ENCODE data around the gene PIK3R4. TPM values are rescaled to one million over a fixed set of nuclear protein-coding genes. Genes with fewer than 3 reads are reported as not detected.

The PIK3R4 gene
- total RNA-seq, 1 experiment from 2014 or later: 20.0 TPM

DNA sequence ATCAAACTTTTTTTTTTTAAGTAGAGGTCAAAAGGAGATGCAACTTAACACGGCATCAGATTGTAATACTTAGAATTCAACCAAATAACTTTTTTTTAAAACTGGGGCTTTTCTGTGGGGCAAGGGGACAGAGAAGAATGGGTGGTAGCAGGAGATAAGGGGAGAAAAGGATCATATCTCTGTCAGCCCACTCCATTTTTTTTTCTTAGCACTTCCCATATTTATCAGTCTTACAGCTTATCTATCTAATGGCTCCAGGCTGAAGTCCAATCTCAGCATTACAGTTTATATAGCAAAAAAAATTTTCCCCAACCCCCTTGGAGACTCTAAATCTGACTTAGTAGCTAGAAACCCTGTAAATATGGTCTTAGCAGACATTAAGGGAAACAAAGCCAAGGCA, 69.3 kb downstream of the PIK3R4 start:
- Mint-ChIP-seq H3K27me3 (ENCODE audit: insufficient read depth, unreplicated experiment) (no peaks in the 10 kb centered on the region), H3K4me1 (ENCODE audit: low read depth, unreplicated experiment) (no peaks in the 10 kb centered on the region), H3K36me3 (ENCODE audit: insufficient read depth, unreplicated experiment) (no peaks in the 10 kb centered on the region), H3K9me3 (ENCODE audit: unreplicated experiment) (no peaks in the 10 kb centered on the region), H3K27ac (ENCODE audit: unreplicated experiment) (no peak overlapping the region), H3K4me3 (ENCODE audit: unreplicated experiment) (no peak overlapping the region)
- POLR2A ChIA-PET: no interaction called here
- Histone ChIP-seq H3K9me3 (no peaks in the 10 kb centered on the region), H3K27me3 (replicated peaks; ENCODE audit: control insufficient read depth, insufficient read depth, low read length) (no peaks in the 10 kb centered on the region), H3K4me1 (peaks cover 9% of the 10 kb centered on the region; the same call in 1 of the 2 replicates), H3K4me3 (ENCODE audit: low read depth, low read length) (no peak overlapping the region), H3K36me3 (ENCODE audit: control insufficient read depth, insufficient read depth, low read length) (no peaks in the 10 kb centered on the region; the same call in 1 of the 2 replicates)
- DNase-seq: no peak
- TF ChIP-seq, protein P1, sequence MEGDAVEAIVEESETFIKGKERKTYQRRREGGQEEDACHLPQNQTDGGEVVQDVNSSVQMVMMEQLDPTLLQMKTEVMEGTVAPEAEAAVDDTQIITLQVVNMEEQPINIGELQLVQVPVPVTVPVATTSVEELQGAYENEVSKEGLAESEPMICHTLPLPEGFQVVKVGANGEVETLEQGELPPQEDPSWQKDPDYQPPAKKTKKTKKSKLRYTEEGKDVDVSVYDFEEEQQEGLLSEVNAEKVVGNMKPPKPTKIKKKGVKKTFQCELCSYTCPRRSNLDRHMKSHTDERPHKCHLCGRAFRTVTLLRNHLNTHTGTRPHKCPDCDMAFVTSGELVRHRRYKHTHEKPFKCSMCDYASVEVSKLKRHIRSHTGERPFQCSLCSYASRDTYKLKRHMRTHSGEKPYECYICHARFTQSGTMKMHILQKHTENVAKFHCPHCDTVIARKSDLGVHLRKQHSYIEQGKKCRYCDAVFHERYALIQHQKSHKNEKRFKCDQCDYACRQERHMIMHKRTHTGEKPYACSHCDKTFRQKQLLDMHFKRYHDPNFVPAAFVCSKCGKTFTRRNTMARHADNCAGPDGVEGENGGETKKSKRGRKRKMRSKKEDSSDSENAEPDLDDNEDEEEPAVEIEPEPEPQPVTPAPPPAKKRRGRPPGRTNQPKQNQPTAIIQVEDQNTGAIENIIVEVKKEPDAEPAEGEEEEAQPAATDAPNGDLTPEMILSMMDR (IDR thresholded peaks at IDR 0.05; ENCODE audit: insufficient read depth in 1 of 2, low read depth in 1 of 2, low read length in 1 of 2, severe bottlenecking in 1 of 2, unreplicated experiment in 1 of 2): no peak
- CTCF ChIA-PET: no interaction called here
- intact Hi-C loops (cut with micrococcal nuclease; ENCODE audit: unreplicated experiment): no loop called here
- no TSS peak for BruUV-seq (replicated peaks)

DNA sequence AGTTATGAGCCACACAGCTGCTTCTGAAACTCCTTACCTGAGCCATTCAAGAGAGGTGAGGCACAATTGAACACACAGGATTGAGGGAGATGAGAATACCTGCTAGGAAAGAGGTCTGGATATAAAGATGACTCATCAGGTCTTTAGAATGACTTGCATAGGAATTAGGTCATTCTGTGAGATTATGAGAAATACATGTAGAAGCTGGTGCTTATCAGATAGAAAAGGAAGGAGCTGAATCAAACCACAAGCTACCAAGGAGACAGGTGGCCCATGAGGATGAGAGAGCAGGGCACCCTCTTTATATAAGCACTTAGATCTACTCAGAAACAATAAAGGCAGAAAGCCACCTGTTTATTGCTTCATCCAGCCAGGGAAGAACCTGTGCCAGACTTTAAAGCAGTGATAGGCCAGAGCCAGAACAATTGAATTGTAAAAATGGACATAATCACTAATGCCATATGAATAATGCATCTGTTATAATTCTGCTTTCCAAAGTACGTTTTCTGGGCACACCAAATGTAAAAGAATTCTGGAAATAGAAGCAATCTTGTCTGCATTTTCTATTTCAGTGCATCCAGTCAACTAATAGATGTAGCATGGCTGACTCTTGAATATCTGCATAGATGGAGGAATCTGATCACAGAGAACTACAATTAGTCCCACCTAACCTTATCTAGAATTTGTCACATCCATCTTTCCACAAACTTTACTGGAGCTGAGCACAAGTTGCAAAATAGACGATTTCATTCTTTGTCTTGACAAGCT, 74.9 kb downstream of the PIK3R4 start:
- no peak for DNase-seq
- Mint-ChIP-seq H3K4me1 (ENCODE audit: low read depth, unreplicated experiment) (no peaks in the 10 kb centered on the region), H3K27ac (ENCODE audit: unreplicated experiment) (no peak overlapping the region), H3K9me3 (ENCODE audit: unreplicated experiment) (no peaks in the 10 kb centered on the region), H3K4me3 (ENCODE audit: unreplicated experiment) (no peak overlapping the region), H3K36me3 (ENCODE audit: insufficient read depth, unreplicated experiment) (no peaks in the 10 kb centered on the region), H3K27me3 (ENCODE audit: insufficient read depth, unreplicated experiment) (no peaks in the 10 kb centered on the region)
- CTCF ChIA-PET: no interaction called here
- intact Hi-C loops (cut with micrococcal nuclease; ENCODE audit: unreplicated experiment): no loop called here
- Histone ChIP-seq H3K4me3 (ENCODE audit: low read depth, low read length) (no peak overlapping the region), H3K4me1 (no peaks in the 10 kb centered on the region), H3K9me3 (no peaks in the 10 kb centered on the region), H3K36me3 (ENCODE audit: control insufficient read depth, insufficient read depth, low read length) (no peaks in the 10 kb centered on the region; the same call in 1 of the 2 replicates), H3K27me3 (replicated peaks; ENCODE audit: control insufficient read depth, insufficient read depth, low read length) (no peaks in the 10 kb centered on the region)
- POLR2A ChIA-PET: no interaction called here
- TF ChIP-seq, protein P1 (IDR thresholded peaks at IDR 0.05; ENCODE audit: insufficient read depth in 1 of 2, low read depth in 1 of 2, low read length in 1 of 2, severe bottlenecking in 1 of 2, unreplicated experiment in 1 of 2): no peak
- no TSS peak for BruUV-seq (replicated peaks)

DNA sequence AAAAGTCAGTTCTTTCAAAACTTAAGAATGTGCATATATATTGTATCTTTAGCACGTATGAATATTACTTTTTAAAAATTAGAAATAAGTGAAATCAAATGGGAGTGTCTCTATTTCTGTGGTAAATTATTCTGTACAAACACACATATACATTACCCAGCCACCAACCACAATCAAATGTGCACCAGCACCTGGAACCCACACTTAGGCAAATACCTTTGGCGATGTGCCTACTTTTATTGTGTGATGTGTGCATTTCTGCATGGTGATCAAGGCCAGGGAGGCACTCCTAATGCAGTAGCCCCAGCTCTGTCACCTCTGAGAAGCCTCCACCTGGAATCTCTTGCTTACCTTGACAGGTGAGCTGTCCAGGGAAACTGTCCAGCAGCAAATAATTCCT, 76.9 kb downstream of the PIK3R4 start:
- no peak for DNase-seq
- intact Hi-C loops (cut with micrococcal nuclease; ENCODE audit: unreplicated experiment): no loop called here
- TF ChIP-seq, protein P1 (IDR thresholded peaks at IDR 0.05; ENCODE audit: insufficient read depth in 1 of 2, low read depth in 1 of 2, low read length in 1 of 2, severe bottlenecking in 1 of 2, unreplicated experiment in 1 of 2): no peak
- no peak overlapping the region for H3K4me3 Mint-ChIP-seq (ENCODE audit: unreplicated experiment)
- Histone ChIP-seq H3K4me1 (no peaks in the 10 kb centered on the region), H3K27me3 (replicated peaks; ENCODE audit: control insufficient read depth, insufficient read depth, low read length) (no peaks in the 10 kb centered on the region), H3K4me3 (ENCODE audit: low read depth, low read length) (no peak overlapping the region), H3K36me3 (ENCODE audit: control insufficient read depth, insufficient read depth, low read length) (no peaks in the 10 kb centered on the region; the same call in 1 of the 2 replicates), H3K9me3 (no peaks in the 10 kb centered on the region; the same call in 1 of the 2 replicates)
- POLR2A ChIA-PET: no interaction called here
- H3K9me3 Mint-ChIP-seq (ENCODE audit: unreplicated experiment): no peaks in the 10 kb centered on the region
- no TSS peak for BruUV-seq (replicated peaks)
- no peak overlapping the region for H3K27ac Mint-ChIP-seq (ENCODE audit: unreplicated experiment)
- no peaks in the 10 kb centered on the region for H3K36me3 Mint-ChIP-seq (ENCODE audit: insufficient read depth, unreplicated experiment)
- CTCF ChIA-PET: no interaction called here
- no peaks in the 10 kb centered on the region for H3K27me3 Mint-ChIP-seq (ENCODE audit: insufficient read depth, unreplicated experiment)
- no peaks in the 10 kb centered on the region for H3K4me1 Mint-ChIP-seq (ENCODE audit: low read depth, unreplicated experiment)

All from Caco-2 (cell line).